Stimulated activated CD8-positive, alpha-beta memory T cell treated with anti-CD3 and anti-CD28 coated beads, Interleukin-15, amount 100 ng/mL, for 4 hours (primary cell): ENCODE data around the gene RHOJ.
"Not testable (repeated sequence)": the region's sequence is repeated elsewhere in the genome, so short reads cannot be mapped to it uniquely, and the experiment has no call there.

Experiments
- DNase-seq, 2 donors: peaks; one replicate each; pipeline ENCODE4 v3.0.0-alpha.2; 2020; ENCODE audit warnings: low read depth in 2 of 2

Gene RHOJ

DNA sequence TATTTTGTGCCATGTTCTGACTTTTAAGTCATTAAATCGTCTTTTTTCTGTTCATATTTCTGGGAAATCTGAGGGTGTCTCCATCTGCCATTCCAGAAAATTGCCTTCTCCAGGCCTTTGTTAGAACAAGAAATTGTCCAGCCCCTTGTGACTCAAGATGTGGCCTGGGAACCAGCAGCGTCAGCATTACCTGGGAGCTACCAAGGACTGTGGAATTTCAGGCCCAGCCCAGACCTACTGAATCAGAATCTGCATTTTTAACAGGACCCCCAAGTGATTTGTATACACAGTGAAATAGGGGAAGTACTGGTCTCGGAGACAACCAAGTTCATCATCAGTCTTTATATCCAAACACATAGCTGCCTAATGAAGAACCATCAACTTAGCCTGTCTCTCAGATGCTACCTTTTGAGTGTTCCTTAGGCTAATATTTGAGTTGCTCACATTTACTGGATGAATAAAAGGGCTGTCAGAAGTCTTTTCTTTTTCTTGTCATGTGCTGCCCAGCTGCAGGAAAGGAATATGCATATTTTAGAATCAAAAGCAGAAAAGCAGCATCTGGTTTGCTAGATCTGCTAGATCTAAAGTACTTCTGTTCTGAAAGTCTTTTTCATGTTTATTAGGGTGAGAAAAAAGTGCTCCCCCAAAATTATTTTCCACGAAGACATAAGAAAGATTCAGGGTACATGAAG is 93.3 kb downstream of the RHOJ start:
- no peak for DNase-seq

DNA sequence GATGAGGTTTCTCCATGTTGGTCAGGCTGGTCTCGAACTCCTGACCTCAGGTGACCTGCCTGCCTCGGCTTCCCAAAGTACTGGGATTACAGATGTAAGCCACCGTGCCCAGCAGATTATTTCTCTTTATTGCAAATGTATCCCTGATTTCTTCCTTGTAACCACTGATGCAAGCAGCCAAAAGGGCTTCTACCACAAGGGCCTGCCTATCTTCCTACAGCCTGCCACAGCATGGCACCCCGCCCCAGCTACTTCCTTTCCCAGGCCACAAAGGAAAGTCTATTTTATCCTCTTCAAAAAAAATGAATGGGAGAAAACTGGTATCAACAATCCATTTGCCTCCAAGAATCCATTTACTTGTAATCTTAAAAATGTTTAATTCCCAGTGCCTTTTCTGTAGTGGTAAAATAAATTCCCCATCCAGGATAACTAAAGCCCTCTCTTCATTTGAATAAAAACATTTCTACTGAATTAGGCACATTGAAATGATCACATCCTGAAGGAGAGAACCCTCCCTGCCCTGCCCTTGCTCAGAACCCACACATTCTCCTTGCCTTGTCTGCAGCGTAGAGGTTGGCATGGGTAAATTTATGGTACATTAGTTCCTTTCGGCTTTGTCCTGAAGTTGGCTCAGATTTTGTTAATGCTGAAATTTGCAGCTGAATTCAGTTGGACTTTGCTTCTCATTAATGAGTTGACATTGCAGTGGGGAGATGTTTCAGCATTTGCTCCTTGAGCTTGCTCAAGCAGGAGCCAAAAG is 95.3 kb downstream of the RHOJ start:
- DNase-seq: no peak

DNA sequence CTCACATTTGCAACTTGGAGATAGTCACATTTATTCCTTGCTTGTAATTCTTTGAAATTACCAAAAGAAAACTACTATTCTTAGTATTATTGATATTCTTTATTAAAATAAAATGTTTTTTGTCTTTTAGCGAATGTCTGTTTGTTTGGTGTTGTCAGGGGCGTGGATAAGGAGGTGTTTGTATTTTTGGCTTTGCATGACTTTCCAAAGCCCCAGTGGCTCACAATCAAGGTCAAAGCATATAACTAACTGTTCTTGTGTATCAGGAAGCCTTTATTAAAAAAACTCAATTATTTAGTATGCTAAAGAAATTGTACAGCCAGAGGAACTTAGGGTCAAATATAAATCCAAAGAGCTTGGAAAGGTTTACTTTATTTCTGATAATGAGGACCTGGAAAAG is 96.6 kb downstream of the RHOJ start:
- DNase-seq: no peak

DNA sequence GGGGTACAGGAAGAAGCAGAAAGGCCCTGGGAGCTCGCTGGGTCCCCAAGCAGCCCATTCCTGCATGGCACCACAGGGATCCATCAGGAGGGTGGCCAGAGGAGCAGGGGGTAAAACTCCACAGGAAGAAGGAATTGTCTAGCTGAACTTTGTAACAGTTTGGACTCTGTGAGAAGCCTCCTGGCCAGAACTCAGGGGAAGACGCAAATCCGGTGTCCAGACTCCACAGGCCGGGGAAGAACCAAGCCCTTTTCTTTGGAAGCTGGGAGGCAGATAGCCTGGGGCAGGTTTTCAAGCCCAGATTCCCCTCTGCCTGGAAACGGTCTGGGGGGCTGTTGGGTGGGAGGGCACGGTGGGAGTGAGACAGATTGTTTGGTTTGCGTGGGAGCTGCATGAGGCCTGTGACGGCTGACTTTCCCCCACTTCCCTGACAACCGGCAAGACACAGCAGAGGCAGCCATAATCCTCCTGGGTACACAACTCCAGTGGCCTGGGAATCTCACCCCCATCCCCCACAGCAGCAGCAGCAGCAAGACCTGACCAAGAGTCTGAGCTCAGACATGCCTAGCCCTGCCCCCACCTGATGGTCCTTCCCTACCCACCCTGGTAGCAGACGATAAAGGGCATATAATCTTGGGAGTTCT is 97.8 kb downstream of the RHOJ start:
- no peak for DNase-seq

DNA sequence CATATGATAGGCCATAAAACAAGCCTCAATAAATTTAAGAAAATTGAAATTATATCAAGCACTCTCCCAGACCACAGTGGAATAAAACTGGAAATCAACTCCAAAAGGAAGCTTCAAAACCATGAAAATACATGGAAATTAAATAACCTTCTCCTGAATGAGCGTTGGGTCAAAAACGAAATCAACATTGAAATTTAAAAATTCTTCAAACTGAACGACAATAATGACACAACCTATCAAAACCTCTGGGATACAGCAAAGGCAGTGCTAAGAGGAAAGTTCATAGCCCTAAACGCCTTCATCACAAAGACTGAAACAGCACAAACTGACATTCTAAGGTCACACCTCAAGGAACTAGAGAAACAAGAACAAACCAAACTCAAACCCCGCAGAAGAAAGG is 100.2 kb downstream of the RHOJ start:
- DNase-seq: not testable (repeated sequence)

DNA sequence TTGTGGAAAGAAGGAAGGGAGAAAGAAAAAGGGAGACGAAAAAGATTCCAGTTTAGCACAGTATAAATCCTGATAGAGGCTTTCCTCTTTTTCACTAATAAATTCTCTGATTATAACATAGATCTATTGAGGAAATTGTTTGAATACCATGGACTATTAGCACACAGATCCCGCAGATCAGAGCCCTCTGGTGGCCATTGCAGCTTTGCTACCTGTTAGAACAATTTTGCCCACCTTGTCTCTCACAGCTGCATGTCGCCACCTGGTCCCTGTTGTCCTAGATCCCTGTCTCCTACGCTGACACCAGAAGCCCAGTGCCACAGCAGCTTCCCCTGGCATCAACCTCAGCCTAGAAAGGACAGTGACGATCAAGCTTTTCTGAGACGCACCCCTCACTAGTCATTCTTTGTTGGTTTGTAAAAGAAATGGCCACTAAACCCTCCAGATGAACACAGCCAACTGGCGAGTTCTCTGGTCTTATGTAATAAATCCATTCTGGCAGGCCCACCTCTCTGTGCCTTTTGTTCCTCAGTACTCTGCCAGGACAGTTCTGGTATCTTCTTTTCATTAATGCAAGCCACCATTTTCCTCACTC is 104.6 kb downstream of the RHOJ start:
- DNase-seq: no peak

DNA sequence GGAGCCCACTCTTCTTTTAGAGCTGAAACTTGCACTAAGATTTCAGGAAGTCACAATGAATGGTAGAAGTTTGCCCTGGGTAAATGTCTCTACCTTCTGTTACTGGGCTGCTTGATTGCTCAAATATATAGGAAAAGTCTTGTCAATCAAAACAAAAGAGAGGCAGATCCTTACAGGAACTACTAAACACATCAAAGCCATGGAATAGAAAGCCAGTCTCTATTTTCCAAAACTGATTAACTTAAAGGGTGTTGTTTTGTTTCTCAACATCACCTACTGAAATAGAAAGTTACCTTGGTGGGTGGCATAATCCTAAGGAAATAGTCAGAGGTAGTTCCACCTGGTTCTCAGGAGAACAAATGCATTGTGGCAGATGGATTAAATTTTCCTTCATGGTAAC is 114.6 kb downstream of the RHOJ start, which contains the start of gene GPHB5:
GPHB5 (minus strand) TSS at position 101 of the 400 bp plus-strand sequence. CDS start 1,086 bp downstream, outside the sequence.
- DNase-seq: no peak

DNA sequence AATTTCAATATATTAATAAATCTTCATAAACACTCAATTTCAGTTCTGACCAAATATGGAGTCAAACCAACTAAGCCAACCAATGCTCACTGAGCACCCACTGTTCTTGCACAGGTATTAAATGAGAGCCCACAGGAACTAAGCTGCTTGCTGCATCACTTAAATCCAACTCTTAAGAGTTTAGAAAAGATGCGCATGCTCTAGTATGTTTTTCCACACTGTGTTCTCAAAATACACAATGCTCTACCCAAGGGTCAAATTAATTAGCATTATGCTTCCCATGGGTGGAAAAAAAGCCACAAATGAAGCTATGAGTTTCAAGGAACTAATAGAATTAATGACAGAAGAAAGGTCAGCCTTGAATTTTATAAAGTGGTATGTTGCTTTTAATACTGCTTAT is 118.2 kb downstream of the RHOJ start:
- no peak for DNase-seq

DNA sequence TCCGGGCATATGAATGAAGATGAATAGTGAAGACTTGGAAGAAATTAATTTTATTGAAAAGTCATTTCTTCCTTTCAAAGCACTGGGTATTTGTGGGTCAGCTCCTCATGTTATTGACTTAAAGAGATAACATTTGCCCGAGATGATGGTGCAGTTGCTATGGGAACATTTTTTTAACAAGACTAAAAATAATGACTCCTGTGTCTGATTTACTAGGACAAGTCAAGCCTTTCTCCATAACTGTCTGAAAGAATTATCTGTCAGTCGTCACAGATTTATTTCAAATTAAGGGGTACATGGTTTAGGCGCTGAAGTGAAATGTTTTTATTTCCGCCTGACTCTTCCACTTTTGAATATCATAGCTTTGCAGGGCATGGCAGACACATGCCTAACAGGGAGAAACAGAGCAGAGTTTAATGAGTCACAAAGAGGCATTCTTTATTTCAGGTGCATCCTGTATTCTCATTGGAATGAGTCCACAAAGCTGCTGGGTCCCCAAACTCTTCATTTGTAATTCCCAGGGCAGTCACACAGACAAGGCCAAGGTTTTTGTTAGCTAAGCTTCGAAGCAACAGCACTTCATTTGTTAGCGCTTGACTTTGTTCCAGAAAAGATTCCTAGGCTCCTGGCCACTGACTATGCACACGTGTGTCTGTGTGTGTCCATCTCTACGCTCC is 118.8 kb downstream of the RHOJ start:
- DNase-seq: no peak

DNA sequence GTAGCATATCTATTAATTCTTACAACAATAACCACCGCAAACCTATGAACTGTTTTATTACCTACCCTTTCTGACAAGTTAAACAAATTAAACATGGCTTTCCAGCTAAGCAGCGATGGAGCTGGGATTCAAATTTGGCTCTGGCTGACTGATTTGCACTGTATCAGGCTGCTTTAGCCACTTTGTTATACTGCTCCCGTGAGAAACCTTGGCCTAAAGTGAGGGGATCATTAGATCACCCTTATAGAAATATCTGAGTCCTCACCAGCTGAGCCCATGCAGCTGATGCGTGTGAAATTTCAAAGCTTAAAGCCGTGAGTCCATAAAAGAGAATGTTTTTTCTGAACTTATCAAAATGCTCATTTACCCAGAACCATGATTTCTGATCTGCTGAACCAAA is 122.6 kb downstream of the RHOJ start:
- no peak for DNase-seq

DNA sequence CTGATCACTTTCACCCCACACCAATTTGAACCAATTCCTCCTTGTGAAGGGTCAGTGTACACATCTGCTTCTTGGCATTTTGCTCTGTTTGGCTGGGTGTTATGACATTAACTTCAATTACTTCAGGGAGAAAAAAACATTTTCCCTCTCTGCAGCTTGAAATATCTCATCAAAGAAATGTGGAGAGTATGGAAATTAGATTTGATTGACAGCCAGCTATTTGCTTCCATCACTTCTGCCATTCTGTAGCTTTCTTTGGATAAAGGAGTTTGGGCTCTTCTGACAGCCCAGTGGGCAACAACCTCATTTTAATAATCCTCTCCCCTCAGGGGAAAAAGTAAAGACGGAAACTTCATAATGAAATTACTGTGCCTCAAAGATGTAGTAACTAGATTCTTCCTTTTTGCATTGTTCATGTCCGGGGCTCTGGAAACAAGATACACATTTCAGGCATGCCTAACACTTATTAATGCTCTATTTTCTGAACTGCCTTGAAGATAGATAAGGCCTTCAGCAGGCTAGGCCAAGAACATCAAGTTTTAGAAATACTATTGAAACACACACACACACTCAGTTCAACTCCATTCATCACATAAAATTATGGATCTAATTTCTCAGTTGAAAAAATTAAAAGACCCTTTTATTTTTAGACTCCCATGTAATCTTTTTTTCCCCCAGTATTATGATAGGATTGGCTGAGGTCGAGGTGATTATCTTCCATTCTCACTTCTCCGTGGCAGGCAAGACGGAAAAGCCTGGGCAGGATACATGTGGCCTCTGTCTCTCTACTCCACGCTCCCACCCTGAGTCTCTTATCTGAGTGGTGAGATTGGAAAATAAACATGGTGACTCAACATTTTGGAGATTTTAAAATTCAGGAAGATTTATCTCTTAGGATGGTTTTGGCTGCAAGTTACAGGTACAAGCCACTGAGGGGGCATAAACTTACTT is 124.8 kb downstream of the RHOJ start:
- DNase-seq: no peak

DNA sequence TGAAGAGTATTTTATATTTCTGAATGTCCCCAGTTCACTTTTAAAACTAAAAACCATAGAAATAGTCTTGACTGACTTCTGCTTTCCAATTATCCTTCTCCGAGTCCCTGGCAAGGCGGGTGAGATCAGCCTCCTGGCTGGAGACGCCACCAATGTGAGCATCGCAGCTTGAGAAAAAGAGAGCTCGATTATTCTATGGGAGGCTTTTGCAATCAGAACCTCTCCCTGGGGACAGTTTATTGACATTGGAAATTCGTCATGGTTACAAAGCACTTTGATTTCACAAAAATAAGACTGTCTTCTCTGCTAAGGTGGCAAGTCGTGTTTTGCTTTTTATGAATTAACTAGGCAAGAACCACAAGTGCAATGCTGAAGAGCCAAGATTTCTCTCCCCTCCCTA is 138.1 kb downstream of the RHOJ start:
- no peak for DNase-seq
